ENCODE measurements around the gene SLC13A3. TPM values are rescaled to one million over a fixed set of nuclear protein-coding genes. Genes with fewer than 3 reads are reported as not detected.

Gene SLC13A3
- total and polyA plus RNA-seq, 4 donors, result 8.8 to 303 (median 51.6) TPM

GRCh38 chr20:46629341-46629740 lies 21.9 kb downstream of the SLC13A3 start:
- peaks cover 19% of the 10 kb centered on the region for H3K4me1 ChIP-seq (ENCODE audit: control insufficient read depth, insufficient read depth, low read length)
- no peak for DNase-seq (ENCODE audit: low read depth in 4 of 6, low spot score in 6 of 6)
- no peaks in the 10 kb centered on the region for H3K27me3 ChIP-seq (ENCODE audit: control insufficient read depth, insufficient read depth, low read length)
- no peak overlapping the region for H3K4me3 ChIP-seq (ENCODE audit: low read depth, low read length)
- no peaks in the 10 kb centered on the region for H3K9me3 ChIP-seq (ENCODE audit: control insufficient read depth, insufficient read depth, low read length)
- no peaks in the 10 kb centered on the region for H3K36me3 ChIP-seq (ENCODE audit: control insufficient read depth, insufficient read depth, low read length)
- H3K27ac ChIP-seq (ENCODE audit: low read depth, low read length), result no peak overlapping the region

- no peak overlapping the region for H3K27ac ChIP-seq (ENCODE audit: low read depth, low read length)
- no peak overlapping the region for H3K4me3 ChIP-seq (ENCODE audit: low read depth, low read length)
- no peak for DNase-seq (ENCODE audit: low read depth in 4 of 6, low spot score in 6 of 6)
- H3K4me1 ChIP-seq (ENCODE audit: control insufficient read depth, insufficient read depth, low read length), result peaks cover 18% of the 10 kb centered on the region
- H3K9me3 ChIP-seq (ENCODE audit: control insufficient read depth, insufficient read depth, low read length), result no peaks in the 10 kb centered on the region
- no peaks in the 10 kb centered on the region for H3K27me3 ChIP-seq (ENCODE audit: control insufficient read depth, insufficient read depth, low read length)
- no peaks in the 10 kb centered on the region for H3K36me3 ChIP-seq (ENCODE audit: control insufficient read depth, insufficient read depth, low read length)
- 100% methylated on average over 1 of the region's 4 CpGs for WGBS (ENCODE audit: insufficient coverage)
These were observed 24.0 kb downstream of the SLC13A3 start for GRCh38 chr20:46627234-46627633.

GRCh38 chr20:46626758-46627157 lies 24.5 kb downstream of the SLC13A3 start:
- Histone ChIP-seq H3K4me1 (ENCODE audit: control insufficient read depth, insufficient read depth, low read length) (peaks cover 13% of the 10 kb centered on the region), H3K27me3 (ENCODE audit: control insufficient read depth, insufficient read depth, low read length) (no peaks in the 10 kb centered on the region), H3K4me3 (ENCODE audit: low read depth, low read length) (no peak overlapping the region), H3K36me3 (ENCODE audit: control insufficient read depth, insufficient read depth, low read length) (no peaks in the 10 kb centered on the region), H3K9me3 (ENCODE audit: control insufficient read depth, insufficient read depth, low read length) (no peaks in the 10 kb centered on the region), H3K27ac (ENCODE audit: low read depth, low read length) (no peak overlapping the region)
- DNase-seq (ENCODE audit: low read depth in 4 of 6, low spot score in 6 of 6), result no peak
- WGBS (ENCODE audit: insufficient coverage), result 42% methylated on average over 2 of the region's 4 CpGs

GRCh38 chr20:46625875-46626373 lies 25.3 kb downstream of the SLC13A3 start:
- Histone ChIP-seq H3K27ac (ENCODE audit: low read depth, low read length) (no peak overlapping the region), H3K4me3 (ENCODE audit: low read depth, low read length) (no peak overlapping the region), H3K9me3 (ENCODE audit: control insufficient read depth, insufficient read depth, low read length) (no peaks in the 10 kb centered on the region), H3K36me3 (ENCODE audit: control insufficient read depth, insufficient read depth, low read length) (no peaks in the 10 kb centered on the region), H3K4me1 (ENCODE audit: control insufficient read depth, insufficient read depth, low read length) (peaks cover 7% of the 10 kb centered on the region), H3K27me3 (ENCODE audit: control insufficient read depth, insufficient read depth, low read length) (no peaks in the 10 kb centered on the region)
- WGBS (ENCODE audit: insufficient coverage), result no CpG with 5 or more reads among the region's 1 CpG
- no peak for DNase-seq (ENCODE audit: low read depth in 4 of 6, low spot score in 6 of 6)

GRCh38 chr20:46624946-46625345 lies 26.3 kb downstream of the SLC13A3 start:
- Histone ChIP-seq H3K9me3 (ENCODE audit: control insufficient read depth, insufficient read depth, low read length) (no peaks in the 10 kb centered on the region), H3K27ac (ENCODE audit: low read depth, low read length) (no peak overlapping the region), H3K4me1 (ENCODE audit: control insufficient read depth, insufficient read depth, low read length) (peaks cover 7% of the 10 kb centered on the region), H3K4me3 (ENCODE audit: low read depth, low read length) (no peak overlapping the region), H3K27me3 (ENCODE audit: control insufficient read depth, insufficient read depth, low read length) (no peaks in the 10 kb centered on the region), H3K36me3 (ENCODE audit: control insufficient read depth, insufficient read depth, low read length) (no peaks in the 10 kb centered on the region)
- 100% methylated on average over 1 of the region's 2 CpGs for WGBS (ENCODE audit: insufficient coverage)
- no peak for DNase-seq (ENCODE audit: low read depth in 4 of 6, low spot score in 6 of 6)

GRCh38 chr20:46622165-46622564 lies 29.1 kb downstream of the SLC13A3 start:
- Histone ChIP-seq H3K4me3 (ENCODE audit: low read depth, low read length) (no peak overlapping the region), H3K36me3 (ENCODE audit: control insufficient read depth, insufficient read depth, low read length) (no peaks in the 10 kb centered on the region), H3K9me3 (ENCODE audit: control insufficient read depth, insufficient read depth, low read length) (no peaks in the 10 kb centered on the region), H3K4me1 (ENCODE audit: control insufficient read depth, insufficient read depth, low read length) (peaks cover 7% of the 10 kb centered on the region), H3K27me3 (ENCODE audit: control insufficient read depth, insufficient read depth, low read length) (no peaks in the 10 kb centered on the region), H3K27ac (ENCODE audit: low read depth, low read length) (no peak overlapping the region)
- 0% methylated on average over 1 of the region's 1 CpG for WGBS (ENCODE audit: insufficient coverage)
- no peak for DNase-seq (ENCODE audit: low read depth in 4 of 6, low spot score in 6 of 6)

GRCh38 chr20:46621492-46621891 lies 29.8 kb downstream of the SLC13A3 start:
- Histone ChIP-seq H3K27me3 (ENCODE audit: control insufficient read depth, insufficient read depth, low read length) (no peaks in the 10 kb centered on the region), H3K4me1 (ENCODE audit: control insufficient read depth, insufficient read depth, low read length) (peaks cover 4% of the 10 kb centered on the region), H3K36me3 (ENCODE audit: control insufficient read depth, insufficient read depth, low read length) (no peaks in the 10 kb centered on the region), H3K9me3 (ENCODE audit: control insufficient read depth, insufficient read depth, low read length) (no peaks in the 10 kb centered on the region), H3K4me3 (ENCODE audit: low read depth, low read length) (no peak overlapping the region), H3K27ac (ENCODE audit: low read depth, low read length) (no peak overlapping the region)
- DNase-seq (ENCODE audit: low read depth in 4 of 6, low spot score in 6 of 6), result no peak
- 100% methylated on average over 1 of the region's 4 CpGs for WGBS (ENCODE audit: insufficient coverage)

- H3K9me3 ChIP-seq (ENCODE audit: control insufficient read depth, insufficient read depth, low read length), result no peaks in the 10 kb centered on the region
- H3K27ac ChIP-seq (ENCODE audit: low read depth, low read length), result no peak overlapping the region
- no peaks in the 10 kb centered on the region for H3K27me3 ChIP-seq (ENCODE audit: control insufficient read depth, insufficient read depth, low read length)
- 90% methylated on average over 2 of the region's 2 CpGs for WGBS (ENCODE audit: insufficient coverage)
- no peaks in the 10 kb centered on the region for H3K36me3 ChIP-seq (ENCODE audit: control insufficient read depth, insufficient read depth, low read length)
- no peaks in the 10 kb centered on the region for H3K4me1 ChIP-seq (ENCODE audit: control insufficient read depth, insufficient read depth, low read length)
- no peak for DNase-seq (ENCODE audit: low read depth in 4 of 6, low spot score in 6 of 6)
- H3K4me3 ChIP-seq (ENCODE audit: low read depth, low read length), result no peak overlapping the region
These were observed 31.8 kb downstream of the SLC13A3 start for GRCh38 chr20:46619445-46619844.

- H3K36me3 ChIP-seq (ENCODE audit: control insufficient read depth, insufficient read depth, low read length), result no peaks in the 10 kb centered on the region
- no peaks in the 10 kb centered on the region for H3K9me3 ChIP-seq (ENCODE audit: control insufficient read depth, insufficient read depth, low read length)
- no peaks in the 10 kb centered on the region for H3K4me1 ChIP-seq (ENCODE audit: control insufficient read depth, insufficient read depth, low read length)
- H3K4me3 ChIP-seq (ENCODE audit: low read depth, low read length), result no peak overlapping the region
- no peak for DNase-seq (ENCODE audit: low read depth in 4 of 6, low spot score in 6 of 6)
- H3K27me3 ChIP-seq (ENCODE audit: control insufficient read depth, insufficient read depth, low read length), result no peaks in the 10 kb centered on the region
- 88% methylated on average over 6 of the region's 7 CpGs for WGBS (ENCODE audit: insufficient coverage)
- no peak overlapping the region for H3K27ac ChIP-seq (ENCODE audit: low read depth, low read length)
These were observed 32.8 kb downstream of the SLC13A3 start for GRCh38 chr20:46618316-46619100.

- Histone ChIP-seq H3K27ac (ENCODE audit: low read depth, low read length) (no peak overlapping the region), H3K9me3 (ENCODE audit: control insufficient read depth, insufficient read depth, low read length) (no peaks in the 10 kb centered on the region), H3K4me3 (ENCODE audit: low read depth, low read length) (no peak overlapping the region), H3K36me3 (ENCODE audit: control insufficient read depth, insufficient read depth, low read length) (no peaks in the 10 kb centered on the region), H3K4me1 (ENCODE audit: control insufficient read depth, insufficient read depth, low read length) (no peaks in the 10 kb centered on the region), H3K27me3 (ENCODE audit: control insufficient read depth, insufficient read depth, low read length) (no peaks in the 10 kb centered on the region)
- DNase-seq (ENCODE audit: low read depth in 4 of 6, low spot score in 6 of 6), result no peak
- no CpG with 5 or more reads among the region's 1 CpG for WGBS (ENCODE audit: insufficient coverage)
These were observed 36.8 kb downstream of the SLC13A3 start for GRCh38 chr20:46614503-46614902.

All from spinal cord (tissue), 10 donors.